HG02763 (cell line): ENCODE data around the gene ACAN.

Experiments
- ATAC-seq: cut with Tn5 transposase; IDR thresholded peaks from one replicate; pipeline ENCODE4 v1.9.1; 2021; ENCODE audit warnings: mild to moderate bottlenecking, moderate library complexity; ENCODE audit not compliant: unreplicated experiment

Gene ACAN

DNA sequence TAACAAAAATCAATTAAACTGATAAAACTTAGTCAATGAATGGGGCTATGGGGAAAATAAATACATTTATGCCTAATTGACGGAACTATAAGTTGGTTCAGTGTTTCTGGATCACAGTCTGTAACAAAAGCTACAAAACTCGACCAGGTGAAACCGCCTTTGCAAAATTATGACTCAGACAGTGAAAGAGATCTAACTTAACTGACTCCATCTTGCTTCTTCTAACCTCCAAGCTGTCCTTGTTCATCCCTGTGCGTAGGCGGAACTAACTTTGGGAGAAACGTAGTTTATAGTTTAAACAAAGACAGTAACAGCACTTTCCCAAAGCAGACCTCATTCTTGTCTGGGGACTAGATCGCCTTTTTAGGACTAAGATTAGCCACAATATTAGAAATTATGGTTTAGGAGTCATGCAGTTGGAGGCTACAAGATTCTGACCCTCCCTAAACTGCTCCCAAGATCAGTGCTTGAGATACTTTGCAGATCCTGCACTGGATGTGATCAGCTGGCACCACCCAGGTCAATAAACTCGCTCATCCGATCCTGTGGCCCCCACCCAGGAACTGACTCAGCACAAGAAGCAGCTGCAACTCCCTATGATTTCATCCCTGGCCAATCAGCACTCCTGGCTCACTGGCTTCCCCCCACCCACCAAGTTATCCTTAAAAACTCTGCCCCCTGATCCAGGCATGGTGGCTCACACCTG is 117.1 kb downstream of the ACAN start:
- ATAC-seq = no peak

DNA sequence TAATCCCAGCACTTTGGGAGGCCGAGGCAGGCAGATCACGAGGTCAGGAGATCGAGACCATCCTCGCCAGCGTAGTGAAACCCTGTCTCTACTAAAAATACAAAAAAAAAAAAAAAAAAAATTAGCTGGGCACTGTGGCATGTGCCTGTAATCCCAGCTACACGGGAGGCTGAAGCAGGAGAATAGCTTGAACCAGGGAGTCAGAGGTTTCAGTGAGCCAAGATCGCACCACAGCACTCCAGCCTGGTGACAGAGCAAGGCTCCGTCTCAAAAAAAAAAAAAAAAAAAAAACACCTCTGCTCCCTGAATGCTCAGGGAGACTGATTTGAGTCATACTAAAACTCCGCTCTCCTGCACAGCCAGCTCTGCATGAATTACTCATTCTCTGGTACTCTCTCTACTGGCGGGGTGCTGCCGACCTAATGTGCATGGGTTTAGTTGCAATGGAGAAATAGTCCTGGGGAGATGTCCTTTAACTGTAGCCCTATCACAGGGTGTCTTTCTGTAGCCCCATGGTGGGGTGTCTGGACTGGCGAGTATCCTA is 117.7 kb downstream of the ACAN start:
- peak; percentile 55 for ATAC-seq
